GM23338 (cell line): Measurements from ENCODE around the gene CAMSAP2. TPM values are rescaled to one million over a fixed set of nuclear protein-coding genes. Genes with fewer than 3 reads are reported as not detected.

Experiments used
- ATAC-seq: fragments of 200-7000 bp; cut with Tn5 transposase; 3 replicates; pipeline ENCODE4 v1.9.1; 2020
- DNase-seq: peaks from one replicate; pipeline ENCODE4 v3.0.0-alpha.2; 2015; ENCODE audit warnings: low spot score
- H2AFZ ChIP-seq: fragments of 200-600 bp; sonication (generic); 2 replicates; pipeline ENCODE4 v1.8.0; 2016; ENCODE audit warnings: antibody characterized with exemption, mild to moderate bottlenecking, moderate library complexity
- H3F3A ChIP-seq: fragments of 200-600 bp; sonication (generic); replicated peaks from 2 replicates; pipeline ENCODE4 v1.8.0; 2017; ENCODE audit warnings: antibody characterized with exemption, mixed run types, low read depth
- H3K27ac ChIP-seq: fragments of 200-600 bp; sonication (generic); 2 replicates; pipeline ENCODE4 v1.6.1; 2016; ENCODE audit warnings: low read depth
- H3K27me3 ChIP-seq: fragments of 200-600 bp; sonication (generic); 2 replicates; pipeline ENCODE4 v1.8.0; 2016; ENCODE audit warnings: mild to moderate bottlenecking, mixed run types, moderate library complexity; ENCODE audit not compliant: insufficient read depth
- H3K36me3 ChIP-seq: fragments of 200-600 bp; sonication (generic); 2 replicates; pipeline ENCODE4 v1.8.0; 2016; ENCODE audit warnings: mild to moderate bottlenecking; ENCODE audit not compliant: insufficient read depth
- H3K4me1 ChIP-seq: fragments of 200-600 bp; sonication (generic); 2 replicates; pipeline ENCODE4 v1.8.0; 2016; ENCODE audit warnings: mild to moderate bottlenecking, moderate library complexity; ENCODE audit not compliant: insufficient read depth
- H3K4me2 ChIP-seq: fragments of 200-600 bp; sonication (generic); 2 replicates; pipeline ENCODE4 v1.7.1; 2017; ENCODE audit warnings: mixed run types
- H3K4me3 ChIP-seq: fragments of 200-600 bp; sonication (generic); 2 replicates; pipeline ENCODE4 v1.6.1; 2016; ENCODE audit warnings: mixed run types
- H3K79me2 ChIP-seq: fragments of 200-600 bp; sonication (generic); replicated peaks from 2 replicates; pipeline ENCODE4 v1.8.0; 2017; ENCODE audit warnings: mild to moderate bottlenecking; ENCODE audit not compliant: insufficient read depth
- H3K9me2 ChIP-seq: fragments of 200-600 bp; sonication (generic); 2 replicates; pipeline ENCODE4 v1.8.0; 2017; ENCODE audit not compliant: insufficient read depth
- H4K20me1 ChIP-seq: fragments of 200-600 bp; sonication (generic); replicated peaks from 2 replicates; pipeline ENCODE4 v1.8.0; 2017; ENCODE audit warnings: mild to moderate bottlenecking; ENCODE audit not compliant: insufficient read depth
- H3K27ac Mint-ChIP-seq: 2 replicates; pipeline ENCODE4 v1.8.0; 2020; ENCODE audit warnings: inconsistent platforms, mild to moderate bottlenecking, moderate library complexity, mixed read lengths
- H3K27me3 Mint-ChIP-seq: 3 replicates; pipeline ENCODE4 v1.8.0; 2022; ENCODE audit warnings: low read depth, mild to moderate bottlenecking, moderate library complexity, mixed read lengths, inconsistent platforms; ENCODE audit not compliant: insufficient read depth, poor library complexity
- H3K36me3 Mint-ChIP-seq: 3 replicates; pipeline ENCODE4 v1.8.0; 2021; ENCODE audit warnings: low read depth, mild to moderate bottlenecking, inconsistent platforms, moderate library complexity, mixed read lengths
- H3K4me1 Mint-ChIP-seq: 3 replicates; pipeline ENCODE4 v1.8.0; 2020; ENCODE audit warnings: mild to moderate bottlenecking, inconsistent platforms, mixed read lengths
- H3K4me3 Mint-ChIP-seq: 3 replicates; pipeline ENCODE4 v1.8.0; 2021; ENCODE audit warnings: moderate library complexity, mild to moderate bottlenecking, inconsistent platforms, mixed read lengths
- H3K9me3 Mint-ChIP-seq: 3 replicates; pipeline ENCODE4 v1.8.0; 2020; ENCODE audit warnings: moderate library complexity, mild to moderate bottlenecking, inconsistent platforms, mixed read lengths
- CREB1 ChIP-seq: fragments of 250-450 bp; sonication (Bioruptor Pico); IDR thresholded peaks from 2 replicates; pipeline ENCODE4 v1.5.0; 2020; ENCODE audit warnings: low read depth, mild to moderate bottlenecking, moderate library complexity
- EZH2 ChIP-seq: fragments of 200-600 bp; sonication (generic); IDR thresholded peaks from one replicate; pipeline ENCODE4 v1.8.0; 2017; ENCODE audit warnings: antibody characterized with exemption, mild to moderate bottlenecking, low read depth; ENCODE audit not compliant: unreplicated experiment
- JUNB ChIP-seq: IDR thresholded peaks from one replicate; pipeline ENCODE4 v1.6.1; 2016; ENCODE audit warnings: antibody characterized with exemption; ENCODE audit not compliant: unreplicated experiment
- NANOG ChIP-seq: IDR thresholded peaks from 2 replicates; pipeline ENCODE4 v1.6.1; 2016; ENCODE audit warnings: antibody characterized with exemption, borderline replicate concordance
- POLR2AphosphoS5 ChIP-seq: IDR thresholded peaks from 2 replicates; pipeline ENCODE4 v1.6.1; 2016; ENCODE audit warnings: antibody characterized with exemption, low read depth
- REST ChIP-seq: IDR thresholded peaks from one replicate; pipeline ENCODE4 v1.6.1; 2018; ENCODE audit warnings: antibody characterized with exemption; ENCODE audit not compliant: unreplicated experiment
- STAT1 ChIP-seq: IDR thresholded peaks from one replicate; pipeline ENCODE4 v1.6.1; 2016; ENCODE audit warnings: antibody characterized with exemption; ENCODE audit not compliant: unreplicated experiment
- ZNF114 ChIP-seq: fragments of 250-450 bp; sonication (Bioruptor Pico); IDR thresholded peaks from 2 replicates; pipeline ENCODE4 v1.5.0; 2020; ENCODE audit warnings: mild to moderate bottlenecking, moderate library complexity
- ZNF331 ChIP-seq: fragments of 250-450 bp; sonication (Bioruptor Pico); IDR thresholded peaks from 2 replicates; pipeline ENCODE4 v1.5.0; 2020; ENCODE audit warnings: low read depth, mild to moderate bottlenecking, moderate library complexity
- ZNF462 ChIP-seq: fragments of 250-450 bp; sonication (Bioruptor Pico); IDR thresholded peaks from 2 replicates; pipeline ENCODE4 v1.5.0; 2020; ENCODE audit warnings: mild to moderate bottlenecking, moderate library complexity
- polyA plus RNA-seq: library from polyadenylated mRNA; unstranded; fragments of >200 nt; fragmentation: Nextera tagmentation; extraction: Ambion mirVana; gene quantifications from 2 replicates; pipeline ENCODE4 v1.2.1, GENCODE V29; 2016
- total RNA-seq: library from RNA; depleted of rRNA; stranded (reverse); fragments of >200 nt; shearing (Covaris generic); gene quantifications from 2 replicates; pipeline ENCODE4 v1.2.3, GENCODE V29; 2014
- TF ChIP-seq, protein P1 (sequence below): IDR thresholded peaks from 2 replicates; pipeline ENCODE4 v1.6.1; 2016; ENCODE audit warnings: antibody characterized with exemption

The CAMSAP2 gene
- total and polyA plus RNA-seq, 2 experiments from 2014 or later = 9.1 to 21.3 TPM

DNA sequence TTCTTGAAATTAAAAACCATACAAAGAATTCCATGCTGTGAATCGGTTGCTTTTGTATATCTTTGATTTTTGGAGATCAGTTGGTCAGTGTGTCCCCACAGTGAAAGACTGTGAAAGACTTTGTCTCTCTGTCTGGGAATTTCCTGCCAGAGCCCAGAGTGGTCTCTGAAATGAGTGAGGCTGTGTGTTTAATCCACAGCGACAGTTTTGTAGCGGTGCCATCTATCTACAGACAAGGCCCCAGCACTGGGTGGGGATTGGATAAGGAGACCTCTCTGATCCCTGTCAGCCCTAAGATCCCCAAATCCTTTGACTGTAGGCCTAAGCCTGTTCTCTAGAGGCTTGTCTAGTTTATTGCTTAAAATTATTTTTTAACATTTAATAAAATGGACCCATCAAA is 144.4 kb downstream of the CAMSAP2 start:
- no peaks in the 10 kb centered on the region for H3K36me3 ChIP-seq
- no peak overlapping the region for H3K4me3 Mint-ChIP-seq
- no peaks in the 10 kb centered on the region for H3K27me3 ChIP-seq
- no peak overlapping the region for H2AFZ ChIP-seq
- no peaks in the 10 kb centered on the region for H3K9me3 Mint-ChIP-seq
- H3K4me3 ChIP-seq = no peak overlapping the region
- H3K27ac ChIP-seq = no peak overlapping the region
- H4K20me1 ChIP-seq = no peaks in the 10 kb centered on the region; the same call in 1 of the 2 replicates
- H3K4me1 ChIP-seq = peaks cover 25% of the 10 kb centered on the region
- H3K4me2 ChIP-seq = no peak overlapping the region
- H3K9me2 ChIP-seq = no peaks in the 10 kb centered on the region
- H3F3A ChIP-seq = 0 out of 2 replicates have a peak, but pooled peaks cover 3% of the 10 kb centered on the region
- ATAC-seq = no peak
- no peak for DNase-seq
- peaks cover 10% of the 10 kb centered on the region for H3K27me3 Mint-ChIP-seq
- H3K79me2 ChIP-seq = no peaks in the 10 kb centered on the region
- no peak overlapping the region for H3K27ac Mint-ChIP-seq
- no peaks in the 10 kb centered on the region for H3K36me3 Mint-ChIP-seq
- TF ChIP-seq ZNF462 (CRISPR knock-in tag) (no peak), JUNB (no peak), POLR2AphosphoS5 (no peak), ZNF331 (CRISPR knock-in tag) (no peak), NANOG (no peak), EZH2 (no peak), CREB1 (CRISPR knock-in tag) (no peak), REST (no peak), ZNF114 (CRISPR knock-in tag) (no peak), STAT1 (no peak)
- TF ChIP-seq, protein P1, sequence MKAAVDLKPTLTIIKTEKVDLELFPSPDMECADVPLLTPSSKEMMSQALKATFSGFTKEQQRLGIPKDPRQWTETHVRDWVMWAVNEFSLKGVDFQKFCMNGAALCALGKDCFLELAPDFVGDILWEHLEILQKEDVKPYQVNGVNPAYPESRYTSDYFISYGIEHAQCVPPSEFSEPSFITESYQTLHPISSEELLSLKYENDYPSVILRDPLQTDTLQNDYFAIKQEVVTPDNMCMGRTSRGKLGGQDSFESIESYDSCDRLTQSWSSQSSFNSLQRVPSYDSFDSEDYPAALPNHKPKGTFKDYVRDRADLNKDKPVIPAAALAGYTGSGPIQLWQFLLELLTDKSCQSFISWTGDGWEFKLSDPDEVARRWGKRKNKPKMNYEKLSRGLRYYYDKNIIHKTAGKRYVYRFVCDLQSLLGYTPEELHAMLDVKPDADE = no peak
- peaks cover 29% of the 10 kb centered on the region for H3K4me1 Mint-ChIP-seq
